ENCODE data around the gene ZNF284. TPM values are rescaled to one million over a fixed set of nuclear protein-coding genes. Genes with fewer than 3 reads are reported as not detected.
"Not testable (repeated sequence)": the region's sequence is repeated elsewhere in the genome, so short reads cannot be mapped to it uniquely, and the experiment has no call there.

Gene ZNF284
- total RNA-seq, 1 donor: 3.8 TPM

GRCh38 chr19:44109458-44109857 lies 37.5 kb downstream of the ZNF284 start:
- no peak for TF ChIP-seq CTCF (IDR thresholded peaks at IDR 0.05; ENCODE audit: insufficient read depth, low read length)
- H3K4me3 ChIP-seq (ENCODE audit: low read depth, low read length): no peak overlapping the region
- DNase-seq (ENCODE audit: low read depth): no peak

- DNase-seq (ENCODE audit: low read depth): peak; percentile 86
- H3K4me3 ChIP-seq (ENCODE audit: low read depth, low read length): peak overlapping the region; percentile 94
- TF ChIP-seq CTCF (IDR thresholded peaks at IDR 0.05; ENCODE audit: insufficient read depth, low read length): no peak
These were observed 40.0 kb downstream of the ZNF284 start for GRCh38 chr19:44111910-44112463.

GRCh38 chr19:44112802-44113137 lies 40.8 kb downstream of the ZNF284 start:
- no peak for TF ChIP-seq CTCF (IDR thresholded peaks at IDR 0.05; ENCODE audit: insufficient read depth, low read length)
- DNase-seq (ENCODE audit: low read depth): no peak
- peak overlapping the region; percentile 94 for H3K4me3 ChIP-seq (ENCODE audit: low read depth, low read length)

- peak; percentile 23 for TF ChIP-seq CTCF (IDR thresholded peaks at IDR 0.05; ENCODE audit: insufficient read depth, low read length)
- DNase-seq (ENCODE audit: low read depth): peak; percentile 99
- peak within 1 kb of the TSS; percentile 94 for H3K4me3 ChIP-seq (ENCODE audit: low read depth, low read length)
These were observed 41.3 kb downstream of the ZNF284 start, which contains the start of gene ZNF225 for GRCh38 chr19:44113138-44113783. Gene ZNF225 (plus strand): TSS chr19:44113399. CDS start chr19:44115828, 2,429 bp downstream.

- peak overlapping the region; percentile 74 for H3K4me3 ChIP-seq (ENCODE audit: low read depth, low read length)
- DNase-seq (ENCODE audit: low read depth): peak; percentile 46
- TF ChIP-seq CTCF (IDR thresholded peaks at IDR 0.05; ENCODE audit: insufficient read depth, low read length): no peak
These were observed 41.9 kb downstream of the ZNF284 start for GRCh38 chr19:44113784-44114390.

GRCh38 chr19:44121162-44121561 lies 49.2 kb downstream of the ZNF284 start:
- DNase-seq (ENCODE audit: low read depth); H3K4me3 ChIP-seq (ENCODE audit: low read depth, low read length): not testable (repeated sequence)

- H3K4me3 ChIP-seq (ENCODE audit: low read depth, low read length): no peak overlapping the region
- no peak for DNase-seq (ENCODE audit: low read depth)
- no peak for TF ChIP-seq CTCF (IDR thresholded peaks at IDR 0.05; ENCODE audit: insufficient read depth, low read length)
These were observed 60.0 kb downstream of the ZNF284 start for GRCh38 chr19:44131955-44132354.

All from fibroblast of the aortic adventitia (primary cell).